Natural killer cell (primary cell): ENCODE results near the gene KIRREL3. TPM values are rescaled to one million over a fixed set of nuclear protein-coding genes. Genes with fewer than 3 reads are reported as not detected.

ENCODE experiments used
- ATAC-seq, 3 donors: fragments of 150-1000 bp in 2 of 3; fragments of 200-7000 bp in 1 of 3; cut with Tn5 transposase; 1 replicate in 1 of 3; 2 replicates in 2 of 3; pipeline ENCODE4 v1.10.0; 2021; ENCODE audit warnings: mild to moderate bottlenecking in 2 of 3, moderate library complexity in 2 of 3
- DNase-seq, 2 donors: peaks; one replicate each; pipeline versions ENCODE4 v3.0.0 to v3.0.0-alpha.2; 2013 to 2021; ENCODE audit warnings: mixed read lengths in 1 of 2
- H3K27ac ChIP-seq: one replicate; pipeline ENCODE4 v1.5.1; 2013; ENCODE audit warnings: mild to moderate bottlenecking, low read length
- H3K27me3 ChIP-seq: one replicate; pipeline ENCODE4 v1.6.1; 2013; ENCODE audit warnings: low read length; ENCODE audit not compliant: control insufficient read depth, insufficient read depth
- H3K36me3 ChIP-seq: one replicate; pipeline ENCODE4 v1.6.1; 2013; ENCODE audit warnings: low read length; ENCODE audit not compliant: control insufficient read depth, insufficient read depth
- H3K4me1 ChIP-seq: one replicate; pipeline ENCODE4 v1.6.1; 2013; ENCODE audit warnings: low read length; ENCODE audit not compliant: control insufficient read depth, insufficient read depth
- H3K4me3 ChIP-seq: one replicate; pipeline ENCODE4 v1.5.1; 2013; ENCODE audit warnings: low read length
- H3K9me3 ChIP-seq: one replicate; pipeline ENCODE4 v1.6.1; 2013; ENCODE audit warnings: low read length; ENCODE audit not compliant: control insufficient read depth, insufficient read depth
- H3K27ac Mint-ChIP-seq, 2 donors: one replicate each; pipeline ENCODE4 v1.8.0; 2022; ENCODE audit warnings: mild to moderate bottlenecking in 2 of 2, mixed read lengths in 2 of 2, moderate library complexity in 1 of 2
- H3K27me3 Mint-ChIP-seq, 2 donors: one replicate each; pipeline ENCODE4 v1.8.0; 2022; ENCODE audit warnings: low read depth in 2 of 2, mixed read lengths in 2 of 2
- H3K36me3 Mint-ChIP-seq: one replicate; pipeline ENCODE4 v1.8.0; 2022; ENCODE audit warnings: mixed read lengths
- H3K4me1 Mint-ChIP-seq, 2 donors: one replicate each; pipeline ENCODE4 v1.8.0; 2022; ENCODE audit warnings: mixed read lengths in 2 of 2
- H3K4me3 Mint-ChIP-seq: one replicate; pipeline ENCODE4 v1.8.0; 2022; ENCODE audit warnings: mild to moderate bottlenecking, moderate library complexity, mixed read lengths
- H3K9me3 Mint-ChIP-seq, 2 donors: one replicate each; pipeline ENCODE4 v1.8.0; 2022; ENCODE audit warnings: mixed read lengths in 2 of 2
- WGBS: methylation state at CpG from one replicate; pipeline ENCODE4 v1.1.7; 2013; ENCODE audit warnings: missing lambda C conversion rate; ENCODE audit not compliant: insufficient coverage; 5-methylcytosine and 5-hydroxymethylcytosine counted together
- intact Hi-C: fragments of 100-400 bp; cut with micrococcal nuclease; formaldehyde crosslinking; loops from one replicate; pipeline ENCODE4 v1.14.2; 2022
- total RNA-seq, 4 donors: library from RNA; stranded (reverse); fragments of 120-200 nt in 1 of 4; gene quantifications; one replicate each; pipeline versions ENCODE4 v1.2.3 to v1.2.4, GENCODE V29; 2013 to 2022
- TF ChIP-seq, protein P1 (sequence below): fragments of 200-600 bp; IDR thresholded peaks from one replicate; pipeline ENCODE4 v1.8.0; 2022; ENCODE audit warnings: antibody characterized with exemption

KIRREL3 gene
- total RNA-seq, 3 donors from 2014 or later (not counting 1 experiment from before 2014, with no cell fraction given) = not detected

DNA sequence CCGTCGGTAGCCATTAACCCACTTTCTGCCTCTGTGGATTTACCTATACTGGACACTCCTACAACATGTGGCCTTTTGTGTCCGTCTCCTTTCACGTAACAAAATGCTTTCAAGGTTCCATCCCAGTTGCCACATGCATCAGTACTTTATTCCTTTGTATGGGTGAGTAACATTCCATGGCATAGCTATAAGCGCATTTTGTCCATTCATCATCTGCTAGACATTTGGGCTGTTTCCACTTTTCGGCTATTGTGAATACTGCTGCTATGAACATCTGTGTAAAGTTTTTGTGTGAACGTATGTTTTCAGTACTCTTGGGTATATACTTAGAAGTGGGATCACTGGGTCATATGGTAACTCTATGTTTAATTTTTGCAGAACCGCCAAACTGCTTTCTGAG, 387.9 kb downstream of the KIRREL3 start:
- 85% methylated on average over 7 of the region's 8 CpGs for WGBS
- intact Hi-C loops = no loop called here
- Mint-ChIP-seq H3K4me1 (no peaks in the 10 kb centered on the region), H3K4me3 (no peak overlapping the region), H3K27me3 (peaks cover 4 to 10% of the 10 kb centered on the region in 2 donors), H3K27ac (no peak overlapping the region), H3K9me3 (no peaks in the 10 kb centered on the region), H3K36me3 (no peaks in the 10 kb centered on the region)
- Histone ChIP-seq H3K9me3 (no peaks in the 10 kb centered on the region), H3K27me3 (no peaks in the 10 kb centered on the region), H3K27ac (no peak overlapping the region), H3K4me3 (no peak overlapping the region), H3K4me1 (no peaks in the 10 kb centered on the region), H3K36me3 (no peaks in the 10 kb centered on the region)
- no peak for DNase-seq
- no peak for ATAC-seq
- TF ChIP-seq, protein P1, sequence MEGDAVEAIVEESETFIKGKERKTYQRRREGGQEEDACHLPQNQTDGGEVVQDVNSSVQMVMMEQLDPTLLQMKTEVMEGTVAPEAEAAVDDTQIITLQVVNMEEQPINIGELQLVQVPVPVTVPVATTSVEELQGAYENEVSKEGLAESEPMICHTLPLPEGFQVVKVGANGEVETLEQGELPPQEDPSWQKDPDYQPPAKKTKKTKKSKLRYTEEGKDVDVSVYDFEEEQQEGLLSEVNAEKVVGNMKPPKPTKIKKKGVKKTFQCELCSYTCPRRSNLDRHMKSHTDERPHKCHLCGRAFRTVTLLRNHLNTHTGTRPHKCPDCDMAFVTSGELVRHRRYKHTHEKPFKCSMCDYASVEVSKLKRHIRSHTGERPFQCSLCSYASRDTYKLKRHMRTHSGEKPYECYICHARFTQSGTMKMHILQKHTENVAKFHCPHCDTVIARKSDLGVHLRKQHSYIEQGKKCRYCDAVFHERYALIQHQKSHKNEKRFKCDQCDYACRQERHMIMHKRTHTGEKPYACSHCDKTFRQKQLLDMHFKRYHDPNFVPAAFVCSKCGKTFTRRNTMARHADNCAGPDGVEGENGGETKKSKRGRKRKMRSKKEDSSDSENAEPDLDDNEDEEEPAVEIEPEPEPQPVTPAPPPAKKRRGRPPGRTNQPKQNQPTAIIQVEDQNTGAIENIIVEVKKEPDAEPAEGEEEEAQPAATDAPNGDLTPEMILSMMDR = no peak

DNA sequence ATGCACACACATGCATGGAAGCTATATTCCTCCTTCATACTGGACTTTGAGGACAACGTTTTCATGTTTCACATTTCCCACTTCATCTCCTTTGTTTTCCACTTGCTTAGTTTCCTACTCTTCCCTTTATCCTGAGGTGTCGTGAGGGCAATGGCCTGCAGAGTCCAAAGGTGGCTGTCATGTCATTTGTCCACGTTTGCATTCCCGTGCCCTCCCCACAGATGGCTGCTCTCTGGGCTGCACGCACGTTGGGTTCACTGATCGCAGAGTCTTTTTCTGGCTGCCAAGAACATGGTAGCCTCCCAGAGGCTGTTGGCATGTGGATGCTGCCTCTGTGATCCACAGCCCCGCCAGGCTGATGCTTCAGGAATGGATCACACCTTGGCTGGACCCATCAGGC, 389.1 kb downstream of the KIRREL3 start:
- TF ChIP-seq, protein P1 = no peak
- WGBS = 79% methylated on average over 8 of the region's 8 CpGs
- H3K27ac Mint-ChIP-seq = no peak overlapping the region
- no peaks in the 10 kb centered on the region for H3K36me3 Mint-ChIP-seq
- Histone ChIP-seq H3K4me3 (no peak overlapping the region), H3K9me3 (no peaks in the 10 kb centered on the region), H3K27me3 (no peaks in the 10 kb centered on the region), H3K4me1 (no peaks in the 10 kb centered on the region), H3K27ac (no peak overlapping the region), H3K36me3 (no peaks in the 10 kb centered on the region)
- DNase-seq = no peak
- intact Hi-C loops = no loop called here
- peaks cover 10 to 17% of the 10 kb centered on the region in 2 donors for H3K27me3 Mint-ChIP-seq
- H3K4me3 Mint-ChIP-seq = no peak overlapping the region
- H3K4me1 Mint-ChIP-seq = no peaks in the 10 kb centered on the region
- no peaks in the 10 kb centered on the region for H3K9me3 Mint-ChIP-seq
- no peak for ATAC-seq

DNA sequence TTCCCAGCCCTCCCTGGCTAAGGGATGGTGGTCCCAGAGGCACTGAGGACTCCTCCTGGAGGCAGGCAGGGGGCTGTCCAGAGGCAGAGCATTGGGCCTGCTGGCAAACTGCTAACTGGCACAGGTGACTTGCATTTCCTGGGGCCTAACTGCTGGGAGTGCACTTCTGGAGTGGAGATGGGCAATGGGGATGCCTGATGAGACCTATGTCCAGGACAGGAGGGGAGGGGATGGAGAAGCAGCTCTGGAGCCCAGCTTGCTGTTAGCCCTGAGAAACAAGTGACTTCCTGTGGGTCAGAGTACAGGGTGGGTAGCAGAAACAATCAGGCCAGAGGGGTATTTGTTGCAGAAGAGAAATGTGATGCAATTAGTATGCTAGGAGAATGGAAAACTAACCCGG, 391.9 kb downstream of the KIRREL3 start:
- no peaks in the 10 kb centered on the region for H3K9me3 Mint-ChIP-seq
- intact Hi-C loops = no loop called here
- H3K4me1 ChIP-seq = no peaks in the 10 kb centered on the region
- no peaks in the 10 kb centered on the region for H3K27me3 ChIP-seq
- no peak overlapping the region for H3K4me3 Mint-ChIP-seq
- TF ChIP-seq, protein P1 = no peak
- H3K9me3 ChIP-seq = no peaks in the 10 kb centered on the region
- H3K27ac Mint-ChIP-seq = no peak overlapping the region
- no peaks in the 10 kb centered on the region for H3K36me3 ChIP-seq
- no peak for DNase-seq
- ATAC-seq = no peak
- H3K27me3 Mint-ChIP-seq = peaks cover 6 to 24% of the 10 kb centered on the region in 2 donors
- no peaks in the 10 kb centered on the region for H3K36me3 Mint-ChIP-seq
- H3K4me3 ChIP-seq = no peak overlapping the region
- WGBS = 70% methylated on average over 1 of the region's 1 CpG
- no peak overlapping the region for H3K27ac ChIP-seq
- no peaks in the 10 kb centered on the region for H3K4me1 Mint-ChIP-seq

DNA sequence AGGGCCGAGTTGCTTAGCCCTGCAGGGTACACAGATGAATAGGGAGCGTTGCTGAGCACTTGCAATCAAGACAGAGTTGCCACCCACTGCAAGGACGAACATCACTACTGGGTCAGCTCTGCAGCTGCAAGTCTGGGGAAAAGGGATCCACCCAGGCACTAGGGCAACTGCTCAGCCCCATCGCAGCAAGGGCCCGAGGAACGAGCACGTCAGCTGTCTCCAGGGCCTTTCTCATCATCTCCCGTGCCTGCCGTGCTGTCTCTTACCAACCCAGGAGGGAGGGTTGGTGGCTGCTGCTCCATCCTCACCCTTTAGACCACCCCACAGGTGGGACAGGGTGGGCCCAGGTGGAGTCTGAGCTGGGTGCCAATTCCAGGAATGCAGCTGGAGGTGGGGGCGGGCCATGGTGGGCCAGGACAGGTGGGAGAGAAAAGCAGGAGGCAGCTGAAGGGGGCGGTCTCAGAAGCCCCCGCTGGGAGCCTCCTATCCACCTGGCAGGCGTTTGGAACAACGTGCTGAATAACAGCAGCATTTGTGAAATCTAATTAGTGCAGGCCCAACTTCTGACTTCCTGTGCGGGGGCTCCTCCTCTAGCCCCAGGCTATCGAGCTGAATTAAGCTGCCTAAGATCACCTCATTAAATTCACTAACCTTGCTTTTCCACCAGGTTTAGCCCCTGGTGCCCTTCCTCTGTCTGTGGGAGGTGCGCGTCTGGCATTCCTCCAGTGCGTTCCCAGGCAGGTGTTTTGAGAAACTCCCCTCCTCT, 392.6 kb downstream of the KIRREL3 start:
- Histone ChIP-seq H3K27me3 (no peaks in the 10 kb centered on the region), H3K9me3 (no peaks in the 10 kb centered on the region), H3K27ac (no peak overlapping the region), H3K36me3 (no peaks in the 10 kb centered on the region), H3K4me3 (no peak overlapping the region), H3K4me1 (no peaks in the 10 kb centered on the region)
- intact Hi-C loops = no loop called here
- no peak overlapping the region for H3K4me3 Mint-ChIP-seq
- WGBS = 66% methylated on average over 19 of the region's 19 CpGs
- TF ChIP-seq, protein P1 = no peak
- H3K9me3 Mint-ChIP-seq = no peaks in the 10 kb centered on the region
- H3K4me1 Mint-ChIP-seq = no peaks in the 10 kb centered on the region
- H3K27ac Mint-ChIP-seq = no peak overlapping the region
- no peak for DNase-seq
- no peaks in the 10 kb centered on the region for H3K36me3 Mint-ChIP-seq
- H3K27me3 Mint-ChIP-seq = peaks cover 6 to 24% of the 10 kb centered on the region in 2 donors
- ATAC-seq = no peak
